RWPE1 (cell line): Measurements from ENCODE around the gene CDC27.
"Not testable (repeated sequence)": the region's sequence is repeated elsewhere in the genome, so short reads cannot be mapped to it uniquely, and the experiment has no call there.

Experiments used
- CTCF ChIA-PET: fragments of 350-600 bp; sonication (Branson Sonifier 250); formaldehyde crosslinking; extraction: SDS; loops from one replicate; lab custom pipeline; 2021; lab: Yijun Ruan, JAX
- POLR2A ChIA-PET: fragments of 400-600 bp; formaldehyde crosslinking; extraction: SDS; loops from one replicate; lab custom pipeline; 2020; ENCODE audit warnings: antibody characterized with exemption; ENCODE audit not compliant: low non-redundant PET; lab: Yijun Ruan, JAX
- DNase-seq: peaks from one replicate; pipeline ENCODE4 v3.0.0; 2012; ENCODE audit warnings: low spot score
- H3K27ac ChIP-seq: fragments of 450-650 bp; 2 replicates; pipeline ENCODE4 v1.5.1; 2017
- TF ChIP-seq, protein P1 (sequence below): fragments of 450-650 bp; conservative IDR thresholded peaks from 2 replicates; pipeline ENCODE4 v1.5.1; 2017; ENCODE audit warnings: low read depth, mild to moderate bottlenecking

Gene CDC27

DNA sequence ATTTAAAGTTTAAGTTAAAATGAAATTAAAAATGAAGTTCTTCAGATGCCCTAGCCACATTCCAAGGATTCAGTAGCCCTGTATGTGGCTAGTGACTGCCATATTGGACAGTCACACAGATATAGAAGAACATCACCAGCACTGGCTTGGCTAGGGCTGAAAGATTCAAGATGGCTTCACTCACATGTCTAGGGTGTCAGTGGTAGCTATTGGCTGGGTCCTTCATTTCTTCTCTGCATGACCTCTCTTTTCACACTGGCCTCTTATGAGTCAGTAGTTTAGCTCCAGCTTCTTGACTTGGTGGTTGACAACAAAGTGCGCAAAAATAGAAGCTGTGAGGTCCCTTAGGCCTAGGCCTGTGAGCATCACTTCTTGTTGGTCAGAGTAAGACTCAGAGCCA, 1.7 kb upstream of the CDC27 start:
- no peak overlapping the region for H3K27ac ChIP-seq
- ChIA-PET POLR2A (no interaction called here), CTCF (no interaction called here)
- no peak for DNase-seq
- TF ChIP-seq, protein P1, sequence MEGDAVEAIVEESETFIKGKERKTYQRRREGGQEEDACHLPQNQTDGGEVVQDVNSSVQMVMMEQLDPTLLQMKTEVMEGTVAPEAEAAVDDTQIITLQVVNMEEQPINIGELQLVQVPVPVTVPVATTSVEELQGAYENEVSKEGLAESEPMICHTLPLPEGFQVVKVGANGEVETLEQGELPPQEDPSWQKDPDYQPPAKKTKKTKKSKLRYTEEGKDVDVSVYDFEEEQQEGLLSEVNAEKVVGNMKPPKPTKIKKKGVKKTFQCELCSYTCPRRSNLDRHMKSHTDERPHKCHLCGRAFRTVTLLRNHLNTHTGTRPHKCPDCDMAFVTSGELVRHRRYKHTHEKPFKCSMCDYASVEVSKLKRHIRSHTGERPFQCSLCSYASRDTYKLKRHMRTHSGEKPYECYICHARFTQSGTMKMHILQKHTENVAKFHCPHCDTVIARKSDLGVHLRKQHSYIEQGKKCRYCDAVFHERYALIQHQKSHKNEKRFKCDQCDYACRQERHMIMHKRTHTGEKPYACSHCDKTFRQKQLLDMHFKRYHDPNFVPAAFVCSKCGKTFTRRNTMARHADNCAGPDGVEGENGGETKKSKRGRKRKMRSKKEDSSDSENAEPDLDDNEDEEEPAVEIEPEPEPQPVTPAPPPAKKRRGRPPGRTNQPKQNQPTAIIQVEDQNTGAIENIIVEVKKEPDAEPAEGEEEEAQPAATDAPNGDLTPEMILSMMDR = no peak

DNA sequence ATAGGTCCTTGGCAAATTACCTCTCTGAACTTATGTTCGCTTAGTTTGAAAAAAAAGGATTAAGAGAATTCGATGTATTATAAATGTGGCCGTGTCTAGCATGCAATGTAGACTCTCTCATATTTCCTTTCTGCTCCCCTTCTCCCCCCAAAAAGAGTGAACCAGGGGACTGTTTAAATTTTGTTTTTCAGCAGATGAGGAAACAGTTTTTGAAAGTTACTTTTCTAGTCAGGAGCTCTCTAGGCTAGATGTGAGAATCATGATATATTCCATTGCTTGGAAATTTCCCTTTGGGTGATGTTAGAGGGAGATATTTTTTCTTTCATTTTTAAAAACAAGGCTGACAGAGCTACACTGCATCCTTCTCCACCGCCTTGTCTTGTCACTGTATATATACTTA, 1.1 kb upstream of the CDC27 start:
- POLR2A ChIA-PET = no interaction called here
- TF ChIP-seq, protein P1 = no peak
- CTCF ChIA-PET = interaction anchor here (1.0 kb wide), 1 partner anchor 125 kb away, joined by 3 read pairs; no protein-coding TSS in a partner anchor

DNA sequence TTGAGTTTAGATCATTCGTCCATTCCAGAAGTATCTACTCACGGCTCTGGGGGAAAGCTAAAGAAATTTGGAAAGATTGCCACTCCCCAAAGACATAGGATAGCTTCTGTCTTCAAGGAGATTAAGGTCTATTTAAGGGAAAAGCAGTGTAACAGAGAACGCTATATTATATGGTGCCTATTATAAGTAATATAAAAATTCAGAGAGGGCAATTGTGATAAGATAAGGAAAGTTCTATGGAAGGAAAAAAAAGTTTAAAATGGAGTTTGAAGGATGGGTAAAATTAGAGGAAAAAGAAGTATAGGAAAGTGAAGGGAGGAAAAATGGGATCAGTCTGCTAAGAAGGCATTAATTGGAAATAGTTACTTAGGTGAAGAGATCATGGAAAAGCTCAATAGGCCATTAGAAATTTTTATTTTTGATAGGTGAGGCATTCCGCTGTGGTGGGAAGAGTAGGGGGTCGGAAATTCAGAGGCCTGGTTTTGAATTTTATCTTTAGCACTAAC, 690 bp upstream of the CDC27 start:
- H3K27ac ChIP-seq = peak overlapping the region; percentile 94
- TF ChIP-seq, protein P1 = no peak
- no peak for DNase-seq
- ChIA-PET CTCF (interaction anchor here (1.0 kb wide), 1 partner anchor 126 kb away, joined by 3 read pairs; no protein-coding TSS in a partner anchor), POLR2A (no interaction called here)

More for the DNA sequence above, 1.1 kb upstream of the CDC27 start:
- DNase-seq = no peak
- H3K27ac ChIP-seq = no peak overlapping the region

DNA sequence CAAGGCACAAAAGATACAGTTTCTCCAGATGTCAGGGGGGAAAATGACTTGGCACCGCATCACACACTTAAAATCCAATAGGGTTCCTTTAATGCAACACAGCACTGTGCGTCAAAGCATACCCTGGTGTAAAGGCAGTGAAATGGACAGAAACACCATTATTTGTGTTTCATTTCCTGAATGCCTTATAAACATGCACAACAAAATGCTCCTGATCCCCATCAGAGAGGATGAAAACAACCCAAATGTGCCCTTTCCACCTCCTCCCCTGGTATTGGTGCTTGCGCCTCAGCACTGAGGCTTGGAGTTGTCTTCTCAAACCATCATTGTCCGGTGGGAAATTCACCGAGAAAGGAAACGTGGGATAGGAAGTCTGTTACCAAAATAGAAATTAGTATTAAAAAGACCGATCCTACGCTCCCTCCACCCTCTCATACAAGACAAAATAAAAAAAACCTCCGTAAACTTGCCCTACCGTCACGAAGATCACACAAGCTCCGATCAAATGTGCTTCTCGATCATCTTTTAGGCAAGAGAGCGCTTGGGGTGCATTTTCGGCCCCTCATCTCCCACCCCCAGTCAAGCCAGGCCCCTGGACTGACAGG, 722 bp downstream of the CDC27 start:
- TF ChIP-seq, protein P1 = no peak
- peak; percentile 26 for DNase-seq
- CTCF ChIA-PET = no interaction called here
- H3K27ac ChIP-seq = peak overlapping the region; percentile 94
- POLR2A ChIA-PET = no interaction called here

DNA sequence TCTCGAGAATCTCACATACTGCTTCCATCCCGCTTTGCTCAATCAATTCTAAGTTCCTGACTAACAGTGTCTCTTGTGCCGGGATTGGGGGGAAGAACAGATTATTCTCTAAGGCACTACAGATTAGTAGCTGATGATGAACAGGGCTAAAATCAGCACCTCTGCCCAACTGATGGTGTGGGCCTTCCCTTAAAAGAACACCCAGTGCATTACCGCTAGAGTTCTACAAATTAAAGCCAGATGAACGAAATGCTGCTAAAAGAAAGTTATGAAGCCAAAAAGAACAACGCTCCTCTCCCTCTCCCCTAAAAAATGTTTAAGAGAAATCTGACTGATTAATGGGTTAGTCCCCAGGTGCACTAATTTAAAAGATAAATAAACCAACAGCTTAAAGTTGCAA, 4.4 kb downstream of the CDC27 start:
- ChIA-PET CTCF (interaction anchor here (1.0 kb wide), 1 partner anchor 131 kb away, joined by 3 read pairs; no protein-coding TSS in a partner anchor), POLR2A (no interaction called here)
- no peak overlapping the region for H3K27ac ChIP-seq
- TF ChIP-seq, protein P1 = no peak
- DNase-seq = no peak

DNA sequence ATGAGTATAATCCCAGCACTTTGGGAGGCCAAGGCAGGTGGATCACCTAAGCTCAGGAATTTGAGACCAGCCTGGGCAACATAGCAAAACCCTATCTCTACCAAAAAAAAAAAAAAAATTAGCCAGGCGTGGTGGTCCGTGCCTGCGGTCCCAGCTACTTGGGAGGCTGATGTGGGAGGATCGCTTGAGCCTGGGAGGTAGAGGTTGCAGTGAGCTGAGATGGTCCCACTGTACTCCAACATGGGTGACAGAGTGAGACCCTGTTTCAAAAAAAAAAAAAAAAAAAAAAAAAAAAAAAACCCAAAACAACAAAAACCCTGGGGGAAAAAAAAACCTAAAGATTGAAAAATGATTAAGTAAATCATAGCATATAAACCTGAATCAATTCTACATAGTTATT, 8.1 kb downstream of the CDC27 start:
- POLR2A ChIA-PET, CTCF ChIA-PET, DNase-seq, H3K27ac ChIP-seq: not testable (repeated sequence)

DNA sequence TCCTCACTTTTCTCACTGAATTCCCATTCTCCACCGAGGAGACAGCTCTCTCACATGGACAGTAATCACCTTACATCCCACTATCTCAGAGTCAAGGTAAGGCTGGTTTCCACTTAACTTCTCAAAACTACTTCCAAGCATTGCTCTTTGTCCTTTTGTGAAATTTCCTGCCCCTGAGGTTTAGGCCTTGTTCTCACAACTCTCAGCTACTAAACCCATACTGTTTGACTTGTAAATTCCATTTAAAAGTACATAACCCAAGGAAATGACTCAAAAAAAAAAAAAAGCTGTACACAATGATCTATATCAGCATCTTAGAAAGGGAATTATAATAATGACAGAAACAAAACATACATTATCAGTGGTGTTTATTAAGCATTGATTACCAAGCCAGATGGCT, 8.8 kb downstream of the CDC27 start:
- no peak for DNase-seq
- CTCF ChIA-PET = no interaction called here
- POLR2A ChIA-PET = no interaction called here
- TF ChIP-seq, protein P1 = no peak
- no peak overlapping the region for H3K27ac ChIP-seq
